AG09309 (cell line): ENCODE data around the gene EDARADD.

Source experiments
- DNase-seq: peaks from one replicate; pipeline ENCODE4 v3.0.0-alpha.2; 2010; ENCODE audit warnings: low read depth
- H3K4me3 ChIP-seq: 2 replicates; pipeline ENCODE4 v1.5.1; 2011; ENCODE audit warnings: mild to moderate bottlenecking, low read depth, low read length, moderate library complexity; ENCODE audit not compliant: control insufficient read depth
- CTCF ChIP-seq: IDR thresholded peaks from 2 replicates; pipeline ENCODE4 v1.5.1; 2011; ENCODE audit warnings: mild to moderate bottlenecking, low read depth, low read length, inconsistent platforms; ENCODE audit not compliant: insufficient read depth, control insufficient read depth; ENCODE audit errors: missing control alignments

Gene EDARADD

GRCh38 chr1:236509203-236509602, 115.1 kb downstream of the EDARADD start:
- no peak overlapping the region for H3K4me3 ChIP-seq

GRCh38 chr1:236509647-236510401, 115.7 kb downstream of the EDARADD start:
- no peak for DNase-seq
- H3K4me3 ChIP-seq = no peak overlapping the region
- no peak for TF ChIP-seq CTCF

More at GRCh38 chr1:236509203-236509602, 115.1 kb downstream of the EDARADD start:
- DNase-seq = no peak
- no peak for TF ChIP-seq CTCF

GRCh38 chr1:236511735-236512418, 117.8 kb downstream of the EDARADD start:
- DNase-seq = no peak
- TF ChIP-seq CTCF = no peak
- no peak overlapping the region for H3K4me3 ChIP-seq

- no peak for DNase-seq
- H3K4me3 ChIP-seq = no peak overlapping the region
- no peak for TF ChIP-seq CTCF
Measured at GRCh38 chr1:236514703-236515442, 120.8 kb downstream of the EDARADD start.

DNA sequence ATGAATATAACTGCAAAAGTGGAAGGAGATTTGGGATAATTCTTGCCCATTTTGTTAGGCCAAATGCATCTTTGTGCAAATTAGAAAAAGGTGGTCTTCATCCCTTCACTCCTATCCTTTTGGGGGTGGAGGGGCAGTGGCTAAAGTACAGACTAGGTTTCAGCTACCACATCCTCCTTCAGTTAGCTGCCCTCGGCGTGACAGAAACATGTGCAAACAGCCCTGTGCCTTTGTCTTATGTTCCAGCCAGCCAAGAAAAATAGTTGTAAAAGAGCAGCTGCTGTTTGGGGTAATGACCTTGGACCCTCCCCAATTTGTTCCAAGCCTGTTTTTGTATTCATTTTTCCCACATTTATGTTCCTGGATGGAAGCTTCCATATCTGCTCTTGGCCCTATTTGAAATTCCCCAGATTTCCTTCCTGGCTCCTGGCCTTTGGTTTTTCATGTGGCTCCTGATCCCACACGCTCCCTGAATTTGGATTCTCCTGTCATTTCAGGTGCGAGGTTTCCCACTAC, 121.4 kb downstream of the EDARADD start:
- DNase-seq = no peak
- H3K4me3 ChIP-seq = no peak overlapping the region
- TF ChIP-seq CTCF = no peak

DNA sequence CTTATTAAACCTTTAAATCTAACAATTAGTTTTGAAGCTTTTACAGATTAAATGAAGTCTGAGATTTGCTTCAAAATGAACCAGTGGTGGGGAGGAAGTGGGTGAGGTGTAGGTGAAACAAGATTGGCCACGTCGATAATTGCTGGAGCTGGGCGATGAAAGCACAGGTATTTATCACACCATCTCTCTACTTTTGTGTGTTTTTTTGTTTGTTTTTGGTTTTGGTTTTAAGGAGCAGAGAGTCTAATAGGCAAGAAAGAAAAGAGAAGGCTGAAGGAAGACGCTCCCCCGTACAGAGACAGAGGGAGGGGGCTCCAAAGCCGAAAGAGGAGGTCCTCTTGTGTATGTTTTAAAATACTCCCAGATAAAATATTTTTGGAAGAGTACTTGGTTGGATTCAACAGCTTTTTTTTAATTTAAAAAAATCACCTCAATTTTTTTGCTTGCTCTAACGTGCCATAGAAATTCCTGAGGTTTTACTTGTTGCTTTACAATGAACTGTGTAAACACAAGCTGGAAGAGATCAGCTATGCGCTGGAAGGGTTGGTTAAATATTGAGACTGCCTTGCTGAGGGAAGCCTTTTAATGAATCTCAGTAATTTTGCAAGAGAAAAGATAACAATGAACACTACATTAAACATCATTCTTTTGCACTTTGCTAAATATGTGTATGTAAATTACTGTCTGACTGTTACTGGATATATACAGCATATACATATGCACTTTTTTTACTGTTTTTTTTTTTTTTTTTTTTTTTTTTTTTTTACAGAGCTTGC, 123.0 kb downstream of the EDARADD start:
- no peak overlapping the region for H3K4me3 ChIP-seq
- no peak for TF ChIP-seq CTCF
- peak; percentile 43 for DNase-seq
